ENCODE measurements around the gene GATAD2B.

GATAD2B gene

GRCh38 chr1:153805886-153806719 is 116.7 kb downstream of the GATAD2B start:
- TF ChIP-seq, protein P1, sequence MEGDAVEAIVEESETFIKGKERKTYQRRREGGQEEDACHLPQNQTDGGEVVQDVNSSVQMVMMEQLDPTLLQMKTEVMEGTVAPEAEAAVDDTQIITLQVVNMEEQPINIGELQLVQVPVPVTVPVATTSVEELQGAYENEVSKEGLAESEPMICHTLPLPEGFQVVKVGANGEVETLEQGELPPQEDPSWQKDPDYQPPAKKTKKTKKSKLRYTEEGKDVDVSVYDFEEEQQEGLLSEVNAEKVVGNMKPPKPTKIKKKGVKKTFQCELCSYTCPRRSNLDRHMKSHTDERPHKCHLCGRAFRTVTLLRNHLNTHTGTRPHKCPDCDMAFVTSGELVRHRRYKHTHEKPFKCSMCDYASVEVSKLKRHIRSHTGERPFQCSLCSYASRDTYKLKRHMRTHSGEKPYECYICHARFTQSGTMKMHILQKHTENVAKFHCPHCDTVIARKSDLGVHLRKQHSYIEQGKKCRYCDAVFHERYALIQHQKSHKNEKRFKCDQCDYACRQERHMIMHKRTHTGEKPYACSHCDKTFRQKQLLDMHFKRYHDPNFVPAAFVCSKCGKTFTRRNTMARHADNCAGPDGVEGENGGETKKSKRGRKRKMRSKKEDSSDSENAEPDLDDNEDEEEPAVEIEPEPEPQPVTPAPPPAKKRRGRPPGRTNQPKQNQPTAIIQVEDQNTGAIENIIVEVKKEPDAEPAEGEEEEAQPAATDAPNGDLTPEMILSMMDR (conservative IDR thresholded peaks at IDR 0.05; ENCODE audit: low read depth, low read length) = no peak
- no peak for DNase-seq (ENCODE audit: low read depth)

DNA sequence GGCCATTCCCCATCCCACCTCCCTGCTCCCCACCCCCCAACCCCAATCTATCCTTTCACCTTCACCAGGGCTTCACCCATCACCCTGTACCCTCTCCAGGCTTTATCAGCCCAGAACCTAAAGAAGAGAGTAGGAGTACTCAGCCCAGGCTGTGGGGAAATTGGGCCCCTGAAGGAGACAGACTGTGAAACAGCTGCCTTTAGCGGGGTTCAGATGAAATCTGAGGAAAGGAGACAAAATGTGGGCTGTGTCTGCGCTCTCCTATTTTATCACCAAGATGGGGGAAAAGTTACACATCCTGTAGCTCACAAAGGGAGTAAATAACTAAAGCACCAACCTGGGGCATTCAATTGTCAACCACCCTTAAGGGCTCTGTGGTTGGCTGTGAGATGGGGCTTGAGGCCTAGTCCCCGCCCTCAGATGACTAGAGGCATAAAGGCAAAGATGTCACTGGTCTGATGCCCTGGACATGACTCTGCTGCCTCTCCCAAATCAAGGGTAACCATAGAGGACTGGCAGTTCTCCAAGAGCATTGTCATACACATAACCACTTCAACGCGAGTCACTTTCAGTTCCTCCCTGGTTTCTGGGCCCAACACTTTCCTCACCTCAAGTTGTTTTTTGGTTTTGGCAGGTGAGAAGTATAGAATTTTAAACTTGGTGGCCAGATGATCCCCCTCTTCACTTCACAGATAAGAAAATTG is 117.6 kb downstream of the GATAD2B start:
- TF ChIP-seq, protein P1 (conservative IDR thresholded peaks at IDR 0.05; ENCODE audit: low read depth, low read length) = no peak
- DNase-seq (ENCODE audit: low read depth) = no peak
- no peak overlapping the region for H3K4me3 ChIP-seq (ENCODE audit: low read length)

More at GRCh38 chr1:153805886-153806719, 116.7 kb downstream of the GATAD2B start:
- no peak overlapping the region for H3K4me3 ChIP-seq (ENCODE audit: low read length)

GRCh38 chr1:153804112-153804511 is 118.7 kb downstream of the GATAD2B start:
- TF ChIP-seq, protein P1 (conservative IDR thresholded peaks at IDR 0.05; ENCODE audit: low read depth, low read length) = no peak
- DNase-seq (ENCODE audit: low read depth) = no peak

GRCh38 chr1:153803470-153804056 is 119.2 kb downstream of the GATAD2B start:
- H3K4me3 ChIP-seq (ENCODE audit: low read length) = no peak overlapping the region
- DNase-seq (ENCODE audit: low read depth) = no peak
- TF ChIP-seq, protein P1 (conservative IDR thresholded peaks at IDR 0.05; ENCODE audit: low read depth, low read length) = no peak

More at GRCh38 chr1:153804112-153804511, 118.7 kb downstream of the GATAD2B start:
- H3K4me3 ChIP-seq (ENCODE audit: low read length) = no peak overlapping the region

GRCh38 chr1:153801786-153802697 is 120.7 kb downstream of the GATAD2B start:
- TF ChIP-seq, protein P1 (conservative IDR thresholded peaks at IDR 0.05; ENCODE audit: low read depth, low read length) = no peak
- no peak for DNase-seq (ENCODE audit: low read depth)
- no peak overlapping the region for H3K4me3 ChIP-seq (ENCODE audit: low read length)

DNA sequence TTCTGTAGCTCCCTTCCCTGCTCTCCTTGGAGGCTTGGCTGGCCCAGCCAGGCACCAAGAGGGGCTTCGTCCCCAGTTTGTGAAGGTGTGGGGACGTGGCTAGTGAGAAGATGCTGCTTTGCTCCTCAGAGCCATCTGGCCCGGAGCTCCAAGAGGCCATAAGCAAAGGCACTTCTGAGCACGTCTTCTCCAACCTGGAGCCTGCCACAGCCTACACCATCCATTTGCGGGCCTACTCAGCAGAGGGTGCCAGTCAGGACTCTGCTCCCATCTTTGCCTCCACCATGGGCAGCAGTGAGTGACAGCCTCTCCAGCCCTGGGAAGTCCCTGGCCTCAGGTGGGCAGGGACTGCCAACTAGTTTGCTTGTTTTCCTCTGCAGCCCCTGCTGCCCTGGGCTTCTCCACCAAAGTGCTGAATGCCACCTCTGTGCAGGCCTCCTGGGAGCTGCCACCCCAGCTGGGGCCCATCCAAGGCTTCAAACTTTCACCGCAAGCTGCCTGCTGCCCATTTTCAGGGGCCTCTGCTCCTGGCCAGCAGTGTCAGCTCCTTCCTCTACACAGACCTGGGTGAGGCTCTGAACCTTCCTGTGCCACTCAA is 121.6 kb downstream of the GATAD2B start:
- no peak overlapping the region for H3K4me3 ChIP-seq (ENCODE audit: low read length)
- TF ChIP-seq, protein P1 (conservative IDR thresholded peaks at IDR 0.05; ENCODE audit: low read depth, low read length) = no peak
- no peak for DNase-seq (ENCODE audit: low read depth)

Measured in retinal pigment epithelial cell (primary cell).